Stimulated activated CD4-positive, alpha-beta T cell treated with anti-CD3 and anti-CD28 coated beads, Interleukin-15, amount 100 ng/mL, for 24 hours (primary cell): ENCODE results near the gene TMTC4.
A peak's percentile ranks its signal among the peaks of the same experiment; 100 is the strongest.
"Not testable (repeated sequence)": the region's sequence is repeated elsewhere in the genome, so short reads cannot be mapped to it uniquely, and the experiment has no call there.

Experiments used
- DNase-seq: peaks from one replicate; pipeline ENCODE4 v3.0.0-alpha.2; 2020

The TMTC4 gene

GRCh38 chr13:100581030-100581429 is 93.6 kb downstream of the TMTC4 start:
- no peak for DNase-seq

GRCh38 chr13:100580045-100580444 is 94.5 kb downstream of the TMTC4 start:
- DNase-seq: no peak

- DNase-seq: not testable (repeated sequence)
Measured at GRCh38 chr13:100577239-100577638, 97.4 kb downstream of the TMTC4 start.

- DNase-seq: peak; percentile 83
Measured at GRCh38 chr13:100573121-100573520, 101.5 kb downstream of the TMTC4 start.

- DNase-seq: no peak
Measured at GRCh38 chr13:100566543-100566942, 108.1 kb downstream of the TMTC4 start.

GRCh38 chr13:100565286-100565685 is 109.3 kb downstream of the TMTC4 start:
- no peak for DNase-seq

GRCh38 chr13:100564444-100565223 is 110.0 kb downstream of the TMTC4 start:
- DNase-seq: no peak

- no peak for DNase-seq
Measured at GRCh38 chr13:100563779-100564178, 110.8 kb downstream of the TMTC4 start.

GRCh38 chr13:100561599-100562204 is 112.9 kb downstream of the TMTC4 start:
- DNase-seq: no peak

- no peak for DNase-seq
Measured at GRCh38 chr13:100561158-100561499, 113.5 kb downstream of the TMTC4 start.

- no peak for DNase-seq
Measured at GRCh38 chr13:100560498-100561157, 114.0 kb downstream of the TMTC4 start.

- no peak for DNase-seq
Measured at GRCh38 chr13:100559886-100560285, 114.7 kb downstream of the TMTC4 start.
